Measurements from ENCODE around the gene PPP1R15A. TPM values are rescaled to one million over a fixed set of nuclear protein-coding genes. Genes with fewer than 3 reads are reported as not detected.
"Not testable (repeated sequence)": the region's sequence is repeated elsewhere in the genome, so short reads cannot be mapped to it uniquely, and the experiment has no call there.

PPP1R15A gene
- total and polyA plus RNA-seq, 10 donors, result 18.5 to 74.2 (median 46.7) TPM

DNA sequence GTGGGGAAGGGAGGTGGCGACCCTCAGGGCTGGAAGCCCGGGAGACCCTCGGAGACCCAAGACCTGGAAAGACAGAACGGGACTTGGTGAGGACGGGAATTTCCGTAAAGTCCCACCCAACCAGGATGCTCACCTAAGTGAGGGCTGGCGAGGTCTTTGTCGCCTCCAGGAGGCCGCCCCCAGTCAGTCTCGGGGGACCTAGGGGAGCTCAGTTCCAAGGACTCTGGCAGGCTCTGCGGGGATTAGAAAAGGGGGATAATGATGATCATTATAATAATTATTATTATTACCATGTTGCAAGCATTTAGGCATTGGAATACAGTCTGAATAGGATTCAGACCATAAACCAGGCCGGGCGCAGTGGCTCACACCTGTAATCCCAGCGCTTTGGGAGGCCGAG lies 26.8 kb upstream of the PPP1R15A start:
- Histone ChIP-seq H3K4me3 (no peak overlapping the region), H3K27ac (no peak overlapping the region), H3K4me1 (peaks cover 0 to 5% (median 0%) of the 10 kb centered on the region in 6 donors), H3K36me3 (peaks cover 0 to 10% (median 0%) of the 10 kb centered on the region in 6 donors), H3K27me3 (replicated peaks in 1 of 7) (no peaks in the 10 kb centered on the region), H3K9me3 (no peaks in the 10 kb centered on the region)
- no peak for TF ChIP-seq POLR2AphosphoS5 (IDR thresholded peaks at IDR 0.05)
- intact Hi-C loops (cut with DNase I; ENCODE audit: low total_unique reads), result no loop called here
- 90 to 95% (median 93%) methylated on average over 15 of the region's 15 CpGs for WGBS, 5 donors
- no peak for DNase-seq

- H3K9me3 ChIP-seq; H3K4me3 ChIP-seq; H3K4me1 ChIP-seq; H3K27me3 ChIP-seq (replicated peaks in 1 of 7); DNase-seq; intact Hi-C loops (cut with DNase I; ENCODE audit: low total_unique reads); H3K27ac ChIP-seq: not testable (repeated sequence)
- WGBS, 5 donors, result 88 to 99% (median 96%) methylated on average over 3 of the region's 3 CpGs
- H3K36me3 ChIP-seq, result peaks cover 0 to 10% (median 0%) of the 10 kb centered on the region in 6 donors
Observed at GRCh38 chr19:48846659-48847058, 25.6 kb upstream of the PPP1R15A start.

GRCh38 chr19:48852292-48852691 lies 19.9 kb upstream of the PPP1R15A start:
- intact Hi-C loops (cut with DNase I; ENCODE audit: low total_unique reads), result no loop called here
- TF ChIP-seq CTCF (IDR thresholded peaks at IDR 0.05 in 8 of 11, conservative IDR thresholded peaks at IDR 0.05 in 3 of 11) (no peak), POLR2AphosphoS5 (IDR thresholded peaks at IDR 0.05) (no peak), POLR2A (IDR thresholded peaks at IDR 0.05) (no peak)
- Histone ChIP-seq H3K27ac (no peak overlapping the region), H3K9me3 (no peaks in the 10 kb centered on the region), H3K4me3 (no peak overlapping the region), H3K27me3 (replicated peaks in 1 of 7) (no peaks in the 10 kb centered on the region), H3K36me3 (no peaks in the 10 kb centered on the region), H3K4me1 (no peaks in the 10 kb centered on the region)
- 87 to 97% (median 92%) methylated on average over 4 of the region's 4 CpGs for WGBS, 5 donors
- DNase-seq, result no peak

GRCh38 chr19:48853483-48853882 lies 18.7 kb upstream of the PPP1R15A start:
- WGBS, 5 donors, result 78 to 94% (median 90%) methylated on average over 3 to 8 of the region's 8 CpGs
- Histone ChIP-seq H3K27ac (no peak overlapping the region), H3K36me3 (no peaks in the 10 kb centered on the region), H3K9me3 (no peaks in the 10 kb centered on the region), H3K27me3 (replicated peaks in 1 of 7) (no peaks in the 10 kb centered on the region), H3K4me1 (no peaks in the 10 kb centered on the region), H3K4me3 (no peak overlapping the region)
- DNase-seq, result no peak
- TF ChIP-seq POLR2AphosphoS5 (IDR thresholded peaks at IDR 0.05) (no peak), POLR2A (IDR thresholded peaks at IDR 0.05) (no peak)
- intact Hi-C loops (cut with DNase I; ENCODE audit: low total_unique reads), result no loop called here

DNA sequence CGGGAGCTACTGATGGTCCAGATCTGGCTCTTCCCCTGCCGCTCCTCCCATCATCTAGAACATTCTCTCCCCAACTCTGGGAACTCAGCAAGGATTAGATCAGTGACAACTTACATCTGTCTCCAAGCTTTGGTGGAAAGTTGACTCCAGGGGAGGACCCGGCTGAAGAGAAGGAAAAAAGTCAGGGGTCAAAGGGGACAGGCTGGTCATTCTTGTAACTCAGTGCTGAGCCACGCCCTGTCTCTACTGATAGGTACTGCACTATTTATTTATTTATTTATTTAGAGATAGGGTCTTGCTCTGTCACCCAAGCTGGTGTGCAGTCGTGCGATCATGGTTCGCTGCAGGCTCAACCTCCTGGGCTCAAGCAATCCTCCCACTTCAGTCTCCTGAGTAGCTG lies 18.1 kb upstream of the PPP1R15A start:
- Histone ChIP-seq H3K36me3 (no peaks in the 10 kb centered on the region), H3K27me3 (replicated peaks in 1 of 7) (no peaks in the 10 kb centered on the region), H3K27ac (no peak overlapping the region), H3K4me3 (no peak overlapping the region), H3K4me1 (peaks cover 0 to 5% (median under 1%) of the 10 kb centered on the region in 6 donors), H3K9me3 (no peaks in the 10 kb centered on the region)
- DNase-seq, result no peak
- TF ChIP-seq CTCF (IDR thresholded peaks at IDR 0.05 in 8 of 11, conservative IDR thresholded peaks at IDR 0.05 in 3 of 11), result no peak
- intact Hi-C loops (cut with DNase I; ENCODE audit: low total_unique reads), result no loop called here
- 88 to 95% (median 91%) methylated on average over 7 of the region's 7 CpGs for WGBS, 5 donors

DNA sequence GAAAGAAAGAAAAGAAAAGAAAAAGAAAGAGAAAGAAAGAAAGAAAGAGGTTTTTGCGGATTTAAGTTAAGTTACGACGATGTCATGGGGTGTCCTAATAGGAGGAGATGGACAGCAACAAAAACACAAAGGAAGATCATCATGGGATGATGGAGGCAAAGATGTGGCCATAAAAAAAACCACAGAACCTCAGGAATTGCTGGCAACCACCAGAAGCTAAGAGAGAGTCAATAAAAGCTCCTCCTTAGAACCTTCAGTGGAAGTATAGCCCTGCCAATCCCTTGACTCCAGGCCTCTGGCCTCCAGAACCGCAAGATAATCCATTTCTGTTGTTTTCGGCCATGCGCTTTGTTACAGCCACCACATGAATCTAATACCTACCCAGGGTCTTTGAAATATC lies 15.3 kb upstream of the PPP1R15A start:
- Histone ChIP-seq H3K4me1 (peaks cover 0 to 10% (median 5%) of the 10 kb centered on the region in 6 donors), H3K9me3 (no peaks in the 10 kb centered on the region), H3K27me3 (replicated peaks in 1 of 7) (no peaks in the 10 kb centered on the region), H3K36me3 (no peaks in the 10 kb centered on the region), H3K27ac (no peak overlapping the region), H3K4me3 (no peak overlapping the region)
- TF ChIP-seq CTCF (IDR thresholded peaks at IDR 0.05 in 8 of 11, conservative IDR thresholded peaks at IDR 0.05 in 3 of 11), result no peak
- TF ChIP-seq POLR2A (IDR thresholded peaks at IDR 0.05), result no peak
- TF ChIP-seq POLR2AphosphoS5 (IDR thresholded peaks at IDR 0.05), result no peak
- DNase-seq, result no peak
- intact Hi-C loops (cut with DNase I; ENCODE audit: low total_unique reads), result no loop called here
- WGBS, 5 donors, result 85 to 98% (median 96%) methylated on average over 6 of the region's 6 CpGs
